GM18517 (cell line): ENCODE results near the gene TPSD1.
"Not testable (repeated sequence)": the region's sequence is repeated elsewhere in the genome, so short reads cannot be mapped to it uniquely, and the experiment has no call there.

ENCODE experiments used
- ATAC-seq: cut with Tn5 transposase; IDR thresholded peaks from one replicate; pipeline ENCODE4 v1.9.1; 2021; ENCODE audit warnings: mild to moderate bottlenecking, moderate library complexity; ENCODE audit not compliant: unreplicated experiment

TPSD1 gene

DNA sequence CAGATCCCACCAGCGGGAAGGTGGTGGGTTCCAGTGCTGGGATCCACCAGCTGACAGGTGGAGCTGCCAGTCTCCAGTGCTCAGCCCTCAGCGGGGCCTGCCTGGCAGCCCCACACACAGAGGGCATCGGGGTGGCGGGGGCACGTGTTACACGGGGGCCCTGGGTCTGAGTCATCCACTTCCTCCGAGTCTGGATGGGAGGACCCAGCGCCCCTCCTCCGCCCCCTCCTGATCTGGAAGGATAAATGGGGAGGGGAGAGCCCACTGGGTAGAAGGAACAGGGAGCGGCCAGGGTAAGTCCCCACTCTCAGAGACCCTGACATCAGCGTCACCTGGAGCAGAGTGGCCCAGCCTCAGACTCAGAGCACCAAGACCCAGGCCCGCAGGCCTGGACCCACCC, 15.4 kb upstream of the TPSD1 start, which contains the start of gene TPSAB1:
Gene TPSAB1 (plus strand): TSS at position 270 of the 400 bp plus-strand sequence. CDS start 234 bp downstream, outside the sequence.
- not testable (repeated sequence) for ATAC-seq

DNA sequence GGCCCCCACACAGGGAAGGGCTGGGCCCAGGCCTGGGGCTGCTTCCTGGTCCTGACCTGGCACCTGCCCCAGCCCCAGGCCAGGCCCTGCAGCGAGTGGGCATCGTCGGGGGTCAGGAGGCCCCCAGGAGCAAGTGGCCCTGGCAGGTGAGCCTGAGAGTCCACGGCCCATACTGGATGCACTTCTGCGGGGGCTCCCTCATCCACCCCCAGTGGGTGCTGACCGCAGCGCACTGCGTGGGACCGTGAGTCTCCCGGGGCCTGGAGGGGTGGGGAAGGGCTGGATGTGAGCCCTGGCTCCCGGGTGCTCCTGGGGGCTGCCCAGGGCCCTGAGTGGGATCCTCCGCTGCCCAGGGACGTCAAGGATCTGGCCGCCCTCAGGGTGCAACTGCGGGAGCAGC, 14.8 kb upstream of the TPSD1 start:
- ATAC-seq, result not testable (repeated sequence)

DNA sequence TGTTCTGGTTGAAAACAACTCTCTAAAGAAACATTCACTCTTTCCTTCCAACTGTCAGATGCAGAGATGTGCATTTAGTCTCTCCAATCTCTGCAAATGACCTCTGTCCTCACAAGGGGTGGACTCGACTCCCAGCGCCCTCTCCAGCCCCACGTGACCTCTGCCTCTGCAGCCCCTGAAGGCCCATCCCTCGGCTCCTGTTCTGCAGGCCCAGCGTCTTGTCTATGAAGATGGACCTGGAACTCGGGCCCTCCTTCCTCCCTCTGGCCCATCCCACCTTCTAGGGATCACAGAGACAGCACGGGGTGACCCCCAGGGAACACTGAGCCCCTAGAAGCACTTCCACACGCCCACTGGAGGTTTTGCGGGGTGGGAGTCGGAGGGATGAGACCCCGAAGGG, 12.5 kb upstream of the TPSD1 start:
- not testable (repeated sequence) for ATAC-seq

DNA sequence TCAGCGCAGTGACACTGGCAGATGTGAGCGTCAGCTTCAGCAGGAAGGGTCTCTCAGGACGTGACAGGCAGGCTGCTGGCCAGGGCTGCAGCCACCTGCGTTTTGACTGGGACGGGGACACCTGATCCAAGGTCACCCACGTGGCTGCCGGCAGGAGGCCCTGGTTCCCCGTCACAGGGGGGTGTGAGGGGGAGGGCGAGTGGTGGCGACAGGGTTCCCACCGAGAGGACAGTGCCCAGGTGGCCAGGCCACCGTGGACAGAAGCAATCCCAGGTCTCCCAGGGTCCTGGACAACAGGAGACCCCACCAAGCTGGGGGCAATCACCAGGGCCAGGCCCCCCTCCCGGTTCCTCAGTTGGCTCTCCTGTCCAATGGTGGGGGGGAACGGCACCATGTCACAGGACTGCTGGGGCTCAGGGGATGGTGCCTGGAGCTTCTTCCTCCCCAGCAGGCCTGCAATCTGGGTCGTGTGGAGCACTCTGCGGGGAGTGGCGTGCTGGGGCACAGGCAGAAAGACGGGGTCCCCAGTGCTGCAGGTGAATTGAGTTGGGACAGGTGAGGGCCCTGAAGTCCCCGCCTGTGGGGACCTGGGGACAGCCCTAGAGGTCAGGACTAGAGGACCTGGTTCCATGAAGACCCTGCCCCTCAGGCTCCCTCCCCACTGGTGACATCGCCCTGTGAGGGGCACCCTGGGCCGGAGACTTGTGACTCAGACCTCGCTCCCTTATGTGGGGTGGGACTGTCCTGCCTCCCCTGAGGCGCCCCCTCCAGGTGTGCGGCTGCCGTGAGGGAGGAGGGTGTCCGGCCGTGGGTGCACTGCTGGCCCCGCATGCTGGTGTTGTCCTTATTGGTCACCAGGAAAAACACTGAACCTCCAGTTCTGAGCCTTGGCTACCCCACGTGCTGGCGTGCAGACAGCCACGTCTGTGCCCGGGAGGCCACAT, 11.7 kb upstream of the TPSD1 start:
- not testable (repeated sequence) for ATAC-seq

DNA sequence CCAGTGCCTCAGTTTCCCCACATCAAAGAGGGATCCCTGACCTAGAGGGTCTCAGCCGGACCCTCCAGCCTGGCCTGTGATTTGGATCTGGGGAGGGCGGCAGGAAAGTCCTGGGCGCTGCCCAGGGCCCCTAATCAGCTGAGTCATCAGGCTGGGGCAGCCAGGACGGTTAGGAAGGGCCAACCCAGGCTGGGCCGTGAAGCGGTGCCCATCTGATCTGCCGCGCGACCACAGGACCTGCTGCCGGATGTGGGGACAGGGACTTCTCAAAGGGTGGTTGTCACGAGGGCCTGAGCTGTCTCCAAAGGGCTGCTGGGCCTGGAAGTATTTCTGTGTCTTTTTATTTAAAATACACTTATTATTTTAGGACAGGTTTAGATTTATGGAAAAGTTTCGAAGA, 11.0 kb upstream of the TPSD1 start:
- no peak for ATAC-seq

DNA sequence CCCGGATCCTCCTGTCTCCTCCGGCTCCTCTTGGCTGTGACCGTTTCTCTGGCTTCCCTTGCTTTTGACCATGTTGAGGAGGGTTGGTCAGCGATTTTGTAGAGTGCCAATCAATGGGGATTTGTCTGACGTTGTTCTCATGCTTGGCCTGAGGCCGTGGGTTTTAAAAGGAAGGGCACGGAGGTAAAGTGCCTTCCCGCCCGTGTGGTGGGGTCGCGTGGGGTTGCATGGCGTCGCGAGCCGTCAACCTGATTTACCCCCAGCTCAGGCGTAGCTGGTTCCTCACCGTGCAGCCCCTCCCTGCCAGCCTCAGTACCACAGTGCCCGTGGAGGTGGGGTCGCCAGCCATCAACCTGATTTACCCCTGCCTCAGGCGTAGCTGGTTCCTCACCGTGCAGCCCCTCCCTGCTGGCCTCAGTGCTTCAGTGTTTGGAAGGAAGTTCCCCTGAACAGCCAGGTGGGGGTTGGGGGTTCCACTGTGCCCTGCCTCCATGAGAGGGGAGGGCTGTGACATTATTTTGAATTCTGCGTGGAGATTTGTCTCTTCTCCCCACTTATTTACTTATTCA, 10.3 kb upstream of the TPSD1 start:
- no peak for ATAC-seq

DNA sequence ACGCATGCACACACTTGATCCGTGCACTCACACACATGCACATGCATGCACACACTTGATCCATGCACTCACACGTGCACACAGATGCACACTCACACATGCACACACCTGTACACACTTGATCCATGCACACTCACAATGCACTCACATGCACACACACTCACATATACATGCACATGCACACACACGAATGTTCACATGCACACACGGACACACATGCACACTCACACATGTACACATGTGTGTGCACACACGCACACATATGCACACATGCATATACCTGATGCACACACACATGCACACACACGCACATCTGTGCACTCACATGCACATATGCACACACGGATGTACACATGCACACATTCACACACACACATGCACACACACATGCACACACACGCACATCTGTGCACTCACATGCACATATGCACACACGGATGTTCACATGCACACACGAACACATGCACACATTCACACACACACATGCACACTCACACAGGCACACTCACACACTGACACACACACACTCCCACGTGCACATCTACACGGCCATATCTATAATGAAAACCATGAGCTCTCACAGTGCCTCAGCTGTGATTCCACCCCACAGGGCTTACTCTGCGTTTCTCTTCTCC, 7.8 kb upstream of the TPSD1 start:
- not testable (repeated sequence) for ATAC-seq

DNA sequence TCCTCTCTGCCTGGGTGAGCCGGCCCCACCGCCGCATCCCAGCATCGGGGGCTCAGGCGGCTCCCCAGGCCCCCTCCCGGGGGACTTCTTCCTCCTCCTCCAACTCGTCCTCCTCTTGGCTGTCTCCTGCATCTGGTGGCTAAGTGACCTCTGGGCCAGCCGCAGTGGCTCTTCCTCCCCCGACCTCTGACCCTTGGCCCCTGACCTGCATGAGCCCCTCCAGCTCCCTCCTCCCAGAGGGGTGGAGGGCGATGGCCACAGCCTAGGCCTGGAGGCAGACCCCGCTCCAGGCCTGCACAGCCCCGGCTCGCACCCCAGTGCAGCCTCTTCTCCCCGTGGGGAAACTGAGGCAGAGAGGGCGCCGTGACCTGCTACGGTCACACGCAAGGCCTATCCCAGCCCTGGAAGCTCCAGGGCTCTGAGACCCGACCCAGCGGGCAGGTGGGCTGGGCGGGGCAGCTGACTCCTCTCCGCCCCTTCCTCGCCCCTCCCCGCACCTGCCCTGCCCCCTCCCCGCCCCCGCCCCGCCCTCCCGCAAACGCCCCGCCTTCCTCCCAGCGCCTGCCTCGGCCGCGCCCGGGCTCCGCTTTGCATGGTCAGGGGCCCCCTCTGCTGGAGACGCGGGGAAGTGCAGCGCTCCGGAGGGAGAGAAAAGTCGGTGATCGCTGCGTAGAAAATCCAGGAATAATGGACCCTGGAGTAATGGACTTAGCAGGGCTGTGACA, 6.7 kb upstream of the TPSD1 start:
- not testable (repeated sequence) for ATAC-seq

DNA sequence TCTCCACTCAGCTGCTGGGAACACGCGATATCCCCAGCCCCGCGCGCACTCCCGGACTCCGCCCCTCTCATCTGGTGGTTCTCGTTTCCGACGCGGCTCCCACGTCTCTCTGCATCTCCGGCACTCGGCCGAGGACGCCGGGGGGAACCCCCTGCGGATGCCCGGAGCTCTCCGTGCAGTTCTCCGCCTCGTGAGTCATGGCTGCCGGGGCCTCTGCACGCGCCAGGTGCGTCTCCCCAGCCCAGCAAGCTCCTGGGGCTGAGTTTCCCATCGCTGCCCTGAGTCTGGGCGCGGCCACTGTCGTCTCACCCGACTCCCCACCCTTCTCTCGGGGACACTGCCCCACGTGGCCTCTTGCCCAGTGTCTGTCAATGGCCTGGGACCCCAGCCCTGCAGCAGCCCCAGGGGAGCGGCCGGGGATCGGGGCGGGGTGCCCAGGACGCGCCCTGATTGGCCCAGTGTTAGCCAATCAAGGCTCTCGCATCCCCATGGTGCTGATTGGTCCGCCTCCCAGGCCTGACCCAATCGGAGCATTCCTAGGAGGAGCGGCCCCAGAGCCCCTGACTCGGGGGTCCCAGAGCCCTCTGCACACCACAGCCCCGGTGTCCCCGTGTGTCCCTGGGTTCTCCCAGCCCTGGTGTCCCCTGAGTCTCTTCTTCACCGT, 2.0 kb upstream of the TPSD1 start:
- not testable (repeated sequence) for ATAC-seq

DNA sequence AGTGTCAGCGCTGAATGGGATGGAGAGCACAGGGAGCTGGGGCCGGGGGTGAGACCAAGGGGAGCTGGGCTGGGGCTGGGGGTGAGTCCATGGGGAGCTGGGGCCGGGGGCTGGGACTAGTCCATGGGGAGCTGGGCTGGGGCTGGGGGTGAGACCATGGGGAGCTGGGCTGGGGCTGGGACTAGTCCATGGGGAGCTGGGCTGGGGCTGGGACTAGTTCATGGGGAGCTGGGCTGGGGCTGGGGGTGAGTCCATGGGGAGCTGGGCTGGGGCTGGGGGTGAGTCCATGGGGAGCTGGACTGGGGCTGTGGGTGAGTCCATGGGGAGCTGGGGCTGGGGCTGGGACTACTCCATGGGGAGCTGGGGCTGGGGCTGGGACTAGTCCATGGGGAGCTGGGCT, 1.0 kb upstream of the TPSD1 start:
- ATAC-seq, result not testable (repeated sequence)

DNA sequence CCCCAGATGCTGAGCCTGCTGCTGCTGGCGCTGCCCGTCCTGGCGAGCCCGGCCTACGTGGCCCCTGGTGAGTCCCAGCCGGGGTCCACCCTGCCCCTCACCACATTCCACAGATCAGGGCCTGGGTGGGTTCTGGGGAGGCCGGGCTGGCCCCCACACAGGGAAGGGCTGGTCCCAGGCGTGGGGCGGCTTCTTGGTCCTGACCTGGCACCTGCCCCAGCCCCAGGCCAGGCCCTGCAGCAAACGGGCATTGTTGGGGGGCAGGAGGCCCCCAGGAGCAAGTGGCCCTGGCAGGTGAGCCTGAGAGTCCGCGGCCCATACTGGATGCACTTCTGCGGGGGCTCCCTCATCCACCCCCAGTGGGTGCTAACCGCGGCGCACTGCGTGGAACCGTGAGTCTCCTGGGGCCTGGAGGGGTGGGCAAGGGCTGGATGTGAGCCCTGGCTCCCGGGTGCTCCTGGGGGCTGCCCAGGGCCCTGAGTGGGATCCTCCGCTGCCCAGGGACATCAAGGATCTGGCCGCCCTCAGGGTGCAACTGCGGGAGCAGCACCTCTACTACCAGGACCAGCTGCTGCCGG, 516 bp downstream of the TPSD1 start:
- ATAC-seq, result not testable (repeated sequence)

DNA sequence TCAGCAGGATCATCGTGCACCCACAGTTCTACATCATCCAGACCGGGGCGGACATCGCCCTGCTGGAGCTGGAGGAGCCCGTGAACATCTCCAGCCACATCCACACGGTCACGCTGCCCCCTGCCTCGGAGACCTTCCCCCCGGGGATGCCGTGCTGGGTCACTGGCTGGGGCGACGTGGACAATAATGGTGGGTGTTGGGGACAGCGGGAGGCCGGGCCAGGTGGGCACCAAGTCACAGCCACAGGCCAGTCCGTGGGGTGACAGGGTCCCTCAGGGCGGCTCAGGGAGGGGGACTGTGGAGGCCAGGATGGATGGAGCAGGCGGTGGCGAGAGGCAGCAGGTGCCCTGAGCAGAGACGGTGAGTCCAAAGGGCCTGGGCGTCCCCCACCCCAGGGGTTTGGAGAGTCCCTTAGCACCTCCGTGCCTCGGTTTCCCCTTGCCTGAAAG, 1.0 kb downstream of the TPSD1 start:
- no peak for ATAC-seq

DNA sequence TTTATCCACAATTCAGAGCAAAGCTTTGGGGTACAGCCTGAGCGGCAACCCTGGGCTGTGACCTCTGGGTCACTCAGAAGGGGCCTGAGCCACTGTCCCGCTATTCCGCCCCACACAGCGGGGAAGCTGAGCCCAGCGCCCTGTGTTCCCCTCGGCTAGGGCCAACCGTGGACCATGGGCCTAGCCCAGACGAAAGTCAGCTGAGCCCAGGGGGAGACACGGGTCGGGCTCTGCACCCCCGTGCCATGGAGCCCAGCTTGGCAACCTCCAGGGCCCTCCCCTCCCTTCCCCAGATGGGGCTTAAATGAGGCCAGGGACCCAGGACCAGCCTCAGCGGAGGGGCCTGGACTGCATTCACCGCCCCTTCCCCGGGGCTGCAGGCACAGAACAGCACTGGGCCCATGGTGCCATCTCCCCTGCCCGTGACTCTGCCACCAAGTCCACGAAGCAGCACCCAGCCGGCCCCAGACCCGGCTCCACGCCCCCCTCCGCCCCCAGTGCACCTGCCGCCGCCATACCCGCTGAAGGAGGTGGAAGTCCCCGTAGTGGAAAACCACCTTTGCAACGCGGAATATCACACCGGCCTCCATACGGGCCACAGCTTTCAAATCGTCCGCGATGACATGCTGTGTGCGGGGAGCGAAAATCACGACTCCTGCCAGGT, 1.8 kb downstream of the TPSD1 start:
- no peak for ATAC-seq

DNA sequence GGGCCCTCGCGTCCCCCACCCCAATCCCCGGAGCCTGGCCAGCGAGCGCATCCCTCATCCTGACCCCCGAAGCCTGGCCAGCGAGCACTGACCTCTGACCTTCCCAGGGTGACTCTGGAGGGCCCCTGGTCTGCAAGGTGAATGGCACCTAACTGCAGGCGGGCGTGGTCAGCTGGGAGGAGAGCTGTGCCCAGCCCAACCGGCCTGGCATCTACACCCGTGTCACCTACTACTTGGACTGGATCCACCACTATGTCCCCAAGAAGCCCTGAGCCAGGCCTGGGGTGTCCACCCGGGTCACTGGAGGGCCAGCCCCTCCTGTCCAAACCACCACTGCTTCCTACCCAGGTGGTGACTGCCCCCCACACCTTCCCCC, 2.3 kb downstream of the TPSD1 start:
- ATAC-seq, result no peak

DNA sequence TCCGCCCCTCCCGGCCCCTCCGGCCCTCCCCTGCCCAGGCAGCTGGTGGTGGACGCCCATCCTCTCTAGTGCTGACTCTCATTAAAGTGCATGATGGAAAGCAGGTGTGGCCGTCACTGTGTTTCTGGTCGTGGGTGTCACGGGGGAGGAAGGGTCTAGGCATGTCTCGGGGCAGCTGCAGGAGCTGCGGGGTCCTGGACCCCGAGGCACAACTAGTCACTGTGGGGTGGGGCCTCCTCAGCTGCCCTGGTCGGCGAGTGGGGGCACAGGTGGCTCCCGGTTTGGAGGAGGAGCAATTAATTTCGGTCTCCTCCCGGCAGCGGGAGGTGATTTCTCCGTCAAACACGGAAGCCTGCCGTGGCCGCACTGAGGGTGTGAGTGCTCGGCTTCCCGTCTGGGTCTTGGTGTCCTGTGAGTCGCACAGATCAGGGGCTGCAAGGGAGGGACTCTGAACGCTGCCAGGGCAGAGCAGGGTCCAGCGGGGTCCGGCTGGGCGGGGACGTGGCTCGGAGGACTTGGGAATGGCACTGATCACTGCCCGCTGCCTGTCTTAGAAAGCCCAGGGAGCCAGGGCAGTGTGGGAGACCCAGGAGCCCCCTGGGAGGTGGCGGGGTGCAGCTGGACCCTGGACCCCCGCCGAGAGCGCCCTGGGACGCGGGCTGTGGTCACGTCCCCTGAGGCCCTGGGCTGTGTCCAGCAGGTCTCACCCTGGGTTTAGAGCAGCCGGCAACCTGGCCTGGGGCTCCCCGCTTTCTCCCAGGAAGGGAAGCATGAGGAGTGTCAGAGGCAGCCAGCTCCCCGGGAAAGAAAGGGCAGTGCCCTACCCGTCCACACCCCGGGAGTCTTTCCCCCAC, 3.3 kb downstream of the TPSD1 start:
- no peak for ATAC-seq

DNA sequence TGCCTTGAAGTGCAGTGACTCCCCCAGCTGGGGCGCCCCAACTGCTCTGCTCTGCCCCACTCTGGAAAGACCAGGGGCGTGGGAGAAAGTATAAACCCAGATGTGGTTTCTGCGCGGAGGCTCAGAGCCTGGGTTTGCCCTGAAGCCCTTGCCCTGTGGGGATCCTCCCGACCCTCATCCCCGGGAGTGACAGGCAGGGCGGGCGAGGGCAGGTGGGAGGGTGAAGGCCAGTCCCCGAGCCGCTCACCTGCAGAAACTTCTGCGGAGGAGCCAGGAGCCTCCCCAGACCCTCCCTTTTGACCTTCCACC, 3.8 kb downstream of the TPSD1 start:
- no peak for ATAC-seq

DNA sequence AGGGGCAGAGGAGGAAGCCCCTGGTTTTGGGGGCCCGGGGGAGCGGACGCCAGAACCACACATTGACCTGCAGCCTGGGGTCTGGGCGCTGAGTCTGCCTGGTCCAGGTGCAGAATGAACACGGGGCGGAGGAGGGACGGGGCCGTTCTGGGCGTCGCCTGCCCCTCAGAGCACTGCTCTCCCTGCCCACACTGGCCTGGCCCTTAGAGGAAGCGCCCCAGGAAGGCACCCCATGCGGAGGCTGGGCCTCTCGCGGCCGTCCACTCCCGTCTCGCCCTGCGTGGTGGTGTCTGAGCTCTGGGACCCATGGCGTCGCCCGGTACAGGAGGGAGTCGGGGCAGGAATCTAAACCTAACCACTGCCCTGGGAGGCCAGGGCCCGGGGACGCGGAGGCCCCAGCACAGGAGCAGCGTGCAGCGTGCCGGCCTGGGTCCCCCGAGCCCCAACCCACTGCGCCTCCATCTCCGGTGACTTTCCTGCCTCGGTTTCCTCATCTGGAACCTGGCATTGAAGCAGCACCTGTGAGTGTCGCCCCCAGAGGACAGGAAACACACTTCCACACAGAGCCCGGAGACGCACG, 4.3 kb downstream of the TPSD1 start:
- ATAC-seq, result no peak

DNA sequence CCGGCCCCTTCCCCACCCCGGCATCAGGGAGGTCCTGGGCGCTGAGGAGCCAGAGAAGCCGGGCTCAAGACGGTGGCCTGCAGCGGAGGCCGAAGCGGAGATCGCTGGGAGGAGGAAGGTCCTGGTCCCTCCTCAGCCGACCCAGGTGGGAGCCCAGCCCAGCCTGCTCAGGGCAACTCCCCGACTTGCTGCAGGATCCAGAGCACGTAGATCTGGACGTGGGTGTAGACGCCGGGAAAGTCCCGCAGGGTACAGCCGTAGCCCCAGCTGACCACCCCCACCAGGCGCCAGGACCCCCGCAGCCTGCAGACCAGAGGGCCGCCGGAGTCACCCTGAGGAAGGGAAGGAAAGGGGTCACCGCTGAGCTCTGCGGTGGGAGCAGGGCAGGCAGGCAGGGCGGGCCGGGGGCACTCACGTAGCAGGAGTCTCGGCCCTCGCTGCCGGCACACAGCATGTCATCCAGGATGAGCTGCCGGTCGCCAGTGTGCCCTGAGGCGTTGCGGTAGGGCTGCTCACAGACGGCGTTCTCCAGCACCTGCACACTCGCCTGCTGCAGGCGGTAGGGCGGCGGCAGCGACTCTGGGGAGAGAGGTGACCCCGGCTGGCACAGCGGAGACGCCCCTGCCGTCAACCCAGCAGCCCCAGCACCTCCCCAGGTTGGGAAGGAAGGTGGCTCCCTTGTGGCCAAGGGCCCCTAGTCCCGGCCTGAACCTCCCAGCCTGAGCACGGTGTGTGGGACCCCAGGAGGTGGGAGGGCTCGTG, 5.4 kb downstream of the TPSD1 start:
- ATAC-seq, result no peak
